HG03280 (cell line): Measurements from ENCODE around the gene ADAMTS18.

ENCODE experiments used
- ATAC-seq: cut with Tn5 transposase; IDR thresholded peaks from one replicate; pipeline ENCODE4 v1.9.1; 2021; ENCODE audit warnings: mild to moderate bottlenecking, moderate library complexity; ENCODE audit not compliant: unreplicated experiment

The ADAMTS18 gene

GRCh38 chr16:77396461-77396860 is 38.4 kb downstream of the ADAMTS18 start:
- ATAC-seq, result no peak

DNA sequence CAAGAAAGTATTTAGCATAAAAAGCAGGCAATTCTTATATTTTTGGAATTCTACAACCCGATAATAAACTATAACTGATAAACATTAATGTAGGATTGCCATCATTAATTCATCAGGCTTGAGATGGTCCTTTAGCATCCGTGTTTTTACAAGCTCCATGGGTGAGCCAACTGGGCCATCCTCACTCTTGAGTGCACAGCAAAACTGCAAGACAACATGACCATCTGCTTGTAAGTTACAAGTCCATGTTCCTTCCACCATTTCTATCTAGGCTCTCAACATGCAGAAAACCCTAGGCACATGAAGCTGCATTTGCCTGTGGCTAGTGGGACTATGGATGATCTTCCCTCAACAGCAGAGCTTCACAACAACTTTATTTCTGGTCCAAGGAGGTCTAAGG is 40.1 kb downstream of the ADAMTS18 start:
- ATAC-seq, result no peak

DNA sequence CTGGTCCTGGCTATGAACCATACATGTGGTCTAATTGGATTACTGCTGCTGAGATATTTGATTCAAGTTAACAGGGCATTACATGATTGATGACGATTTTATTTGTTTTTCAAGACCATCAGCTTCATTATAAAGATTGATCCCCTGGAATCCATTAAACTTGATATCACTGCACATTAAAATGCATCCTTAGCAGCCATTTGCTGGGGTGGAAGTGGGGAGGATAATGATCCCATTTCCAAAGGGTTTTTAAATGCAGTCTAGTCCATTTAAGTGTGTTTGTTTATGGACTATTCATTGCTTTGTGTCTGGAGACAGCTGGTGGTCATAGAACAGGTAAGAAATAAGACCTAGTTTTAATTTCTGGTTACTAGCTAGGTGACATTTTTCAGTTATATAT is 40.9 kb downstream of the ADAMTS18 start:
- ATAC-seq, result no peak

DNA sequence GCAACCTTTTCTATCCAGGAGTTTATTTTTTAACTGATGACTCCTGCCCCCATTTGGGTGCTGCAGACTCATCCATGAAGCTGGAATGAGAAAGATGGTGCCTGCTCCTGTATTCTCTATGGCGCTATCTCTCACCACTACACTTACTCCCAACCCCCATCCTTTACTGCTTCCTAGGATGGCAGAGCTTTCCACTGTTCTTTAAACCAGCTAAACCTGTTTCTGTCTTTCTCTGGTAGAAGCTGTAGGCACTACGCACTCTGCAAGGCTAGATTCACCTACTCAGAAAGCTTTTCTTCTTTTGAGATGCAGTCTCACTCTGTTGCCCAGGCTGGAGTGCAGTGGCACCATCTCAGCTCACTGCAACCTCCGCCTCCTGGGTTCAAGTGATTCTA is 47.0 kb downstream of the ADAMTS18 start:
- no peak for ATAC-seq

- no peak for ATAC-seq
Observed at GRCh38 chr16:77386831-77387814, 47.7 kb downstream of the ADAMTS18 start.

DNA sequence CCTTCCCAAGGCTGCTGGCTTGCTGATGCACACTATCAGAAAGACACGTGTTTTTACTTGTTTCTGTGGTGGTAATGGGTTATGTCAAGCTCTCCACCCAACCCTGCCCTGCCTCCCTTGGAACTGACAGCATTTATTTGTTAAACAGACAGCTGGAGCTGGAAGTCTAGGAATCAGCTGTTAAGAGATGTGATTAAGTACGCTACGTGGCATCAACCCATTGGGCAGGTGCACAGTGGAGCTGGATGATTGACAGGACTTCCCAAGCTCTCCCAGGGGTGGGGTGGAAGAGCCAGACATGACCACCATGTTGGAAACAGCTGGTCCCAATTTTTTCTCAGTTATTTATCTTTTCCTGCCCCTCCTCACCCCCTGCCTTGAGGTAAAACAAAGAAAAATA is 49.4 kb downstream of the ADAMTS18 start:
- ATAC-seq, result no peak

GRCh38 chr16:77383606-77384187 is 51.1 kb downstream of the ADAMTS18 start:
- no peak for ATAC-seq

- no peak for ATAC-seq
Observed at GRCh38 chr16:77376358-77376757, 58.5 kb downstream of the ADAMTS18 start.

DNA sequence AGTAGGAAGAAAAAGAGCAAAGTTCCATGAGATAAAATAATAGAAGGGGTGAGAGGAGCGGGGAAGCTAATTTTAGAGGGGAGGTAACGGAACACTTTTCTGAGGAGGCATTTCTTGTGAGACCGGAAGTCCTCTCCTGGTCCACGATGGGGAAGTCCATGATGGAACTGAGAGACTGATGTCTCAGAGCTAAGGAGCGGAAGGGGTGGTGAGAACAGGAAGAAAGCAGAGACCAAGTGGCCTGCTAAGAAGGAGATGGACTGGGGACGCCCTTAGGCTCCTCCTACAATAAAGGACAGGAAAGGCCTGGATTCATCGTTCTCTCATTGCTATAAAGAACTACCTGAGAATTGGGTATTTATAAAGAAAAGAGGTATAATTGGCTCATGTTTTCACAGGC is 59.4 kb downstream of the ADAMTS18 start:
- no peak for ATAC-seq

DNA sequence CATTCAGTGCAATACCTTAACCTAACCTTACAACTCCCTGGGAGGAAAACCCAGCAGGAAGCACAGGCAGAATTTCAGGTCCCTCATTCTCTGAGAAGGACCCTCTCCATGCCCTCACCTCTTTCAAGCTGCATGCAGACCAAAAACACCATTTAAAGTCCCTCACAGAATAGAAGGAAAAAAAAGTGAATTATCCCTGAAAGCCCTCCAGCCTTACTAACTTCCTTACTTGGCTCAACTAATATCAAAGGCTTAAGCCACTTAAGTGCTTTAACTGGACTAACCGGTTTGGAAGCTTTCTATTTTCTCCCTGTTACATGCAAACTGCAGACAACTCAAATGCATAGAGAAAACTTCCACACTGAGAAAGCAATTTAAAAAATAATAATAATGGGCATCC is 60.5 kb downstream of the ADAMTS18 start:
- no peak for ATAC-seq

GRCh38 chr16:77373726-77374125 is 61.1 kb downstream of the ADAMTS18 start:
- no peak for ATAC-seq

- ATAC-seq, result no peak
Observed at GRCh38 chr16:77364770-77365169, 70.1 kb downstream of the ADAMTS18 start.

GRCh38 chr16:77359065-77359502 is 75.8 kb downstream of the ADAMTS18 start:
- ATAC-seq, result no peak

DNA sequence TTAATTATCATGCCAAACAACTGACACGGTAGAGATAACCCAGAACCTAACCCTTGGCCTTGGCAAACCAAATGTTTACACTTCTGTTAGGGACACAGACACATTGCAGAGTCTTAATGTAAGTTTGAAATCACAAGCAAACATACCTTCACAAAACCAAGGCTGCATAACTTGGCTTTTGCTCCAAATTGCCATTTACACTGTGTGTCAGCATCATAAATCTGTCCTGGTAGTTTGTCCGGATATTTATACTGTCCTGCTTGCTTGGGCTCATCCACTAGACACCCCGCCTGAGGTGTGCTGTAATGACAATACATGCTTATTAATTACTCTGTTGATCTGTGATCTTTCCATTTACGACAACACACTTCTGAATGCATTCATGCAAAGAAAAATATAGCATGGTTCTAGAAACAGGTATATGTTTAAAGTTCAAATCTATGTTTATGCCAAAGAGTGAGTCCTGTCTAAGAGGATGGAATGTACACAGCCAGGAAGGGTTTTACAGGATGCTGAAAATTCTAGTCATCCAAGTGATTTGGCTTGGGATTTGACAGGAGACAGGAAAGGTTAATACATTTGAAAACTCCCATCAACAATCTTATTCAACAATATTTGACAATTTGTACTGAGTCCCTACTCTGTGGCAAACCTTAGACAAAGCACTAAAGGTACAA is 81.1 kb downstream of the ADAMTS18 start:
- no peak for ATAC-seq

DNA sequence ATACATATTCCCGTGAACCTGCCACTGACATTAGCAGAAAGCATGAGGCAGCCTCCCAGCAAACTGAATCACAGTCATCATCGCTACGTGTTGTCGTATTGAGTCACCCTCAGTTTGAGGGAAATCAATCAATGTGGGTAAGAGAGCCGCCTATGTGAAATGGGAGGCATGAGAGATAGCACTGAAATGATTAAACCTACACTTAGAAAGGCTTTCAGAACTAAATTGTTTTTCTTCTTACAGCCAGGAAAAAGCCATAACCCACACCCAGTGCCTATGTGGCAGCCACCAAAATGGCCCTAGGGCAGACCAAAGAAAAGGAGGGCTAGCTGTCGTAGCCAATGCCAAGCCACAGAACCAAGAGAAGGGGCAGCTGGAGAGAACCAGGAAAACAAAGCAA is 90.5 kb downstream of the ADAMTS18 start:
- ATAC-seq, result no peak

- no peak for ATAC-seq
Observed at GRCh38 chr16:77336637-77337036, 98.2 kb downstream of the ADAMTS18 start.

DNA sequence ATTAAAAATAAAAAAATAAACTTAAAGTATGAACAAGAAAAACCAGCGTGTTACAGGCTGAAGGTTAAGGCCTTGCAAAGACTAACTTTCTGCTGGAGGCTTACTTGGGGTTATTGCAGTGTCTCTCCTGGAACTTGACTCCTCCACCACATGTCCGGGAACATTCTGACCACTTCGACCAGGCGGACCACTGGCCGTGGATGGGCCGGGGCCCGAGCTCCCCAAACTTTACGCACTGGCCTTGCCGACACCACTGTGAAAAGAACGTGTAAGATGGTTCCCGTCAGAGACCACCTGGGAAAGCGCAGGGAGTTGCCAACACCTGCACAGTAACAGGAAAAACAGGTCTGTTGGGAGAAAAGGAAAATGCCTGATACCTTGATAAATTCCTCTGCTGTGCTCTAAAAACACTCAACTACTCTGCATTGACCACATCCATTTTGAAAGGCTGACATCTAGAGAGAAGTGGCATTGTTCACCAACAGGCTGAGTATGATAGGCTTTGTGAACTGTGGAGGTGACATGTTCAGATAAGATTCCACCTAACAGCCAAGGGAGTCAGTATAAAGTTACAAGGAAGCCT is 99.1 kb downstream of the ADAMTS18 start:
- ATAC-seq, result no peak

DNA sequence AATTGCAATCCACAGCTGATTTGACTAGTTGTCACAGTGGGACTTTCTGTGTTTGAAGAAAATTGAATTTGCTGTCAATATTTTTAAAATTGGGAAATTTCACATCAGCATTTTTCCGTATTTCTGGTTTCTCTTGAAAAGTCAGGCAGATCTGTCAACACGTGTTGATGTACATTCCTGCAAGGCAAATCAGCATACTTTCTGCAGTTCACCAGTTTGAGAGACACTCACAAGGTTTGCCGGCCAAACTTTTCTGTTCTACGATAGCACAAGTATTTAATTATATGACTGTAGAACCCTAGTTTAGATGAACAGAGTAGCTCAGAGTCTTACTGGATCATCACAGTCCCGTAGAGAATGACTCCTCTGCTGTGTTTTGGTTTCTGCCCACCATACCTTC is 102.0 kb downstream of the ADAMTS18 start:
- ATAC-seq, result no peak

DNA sequence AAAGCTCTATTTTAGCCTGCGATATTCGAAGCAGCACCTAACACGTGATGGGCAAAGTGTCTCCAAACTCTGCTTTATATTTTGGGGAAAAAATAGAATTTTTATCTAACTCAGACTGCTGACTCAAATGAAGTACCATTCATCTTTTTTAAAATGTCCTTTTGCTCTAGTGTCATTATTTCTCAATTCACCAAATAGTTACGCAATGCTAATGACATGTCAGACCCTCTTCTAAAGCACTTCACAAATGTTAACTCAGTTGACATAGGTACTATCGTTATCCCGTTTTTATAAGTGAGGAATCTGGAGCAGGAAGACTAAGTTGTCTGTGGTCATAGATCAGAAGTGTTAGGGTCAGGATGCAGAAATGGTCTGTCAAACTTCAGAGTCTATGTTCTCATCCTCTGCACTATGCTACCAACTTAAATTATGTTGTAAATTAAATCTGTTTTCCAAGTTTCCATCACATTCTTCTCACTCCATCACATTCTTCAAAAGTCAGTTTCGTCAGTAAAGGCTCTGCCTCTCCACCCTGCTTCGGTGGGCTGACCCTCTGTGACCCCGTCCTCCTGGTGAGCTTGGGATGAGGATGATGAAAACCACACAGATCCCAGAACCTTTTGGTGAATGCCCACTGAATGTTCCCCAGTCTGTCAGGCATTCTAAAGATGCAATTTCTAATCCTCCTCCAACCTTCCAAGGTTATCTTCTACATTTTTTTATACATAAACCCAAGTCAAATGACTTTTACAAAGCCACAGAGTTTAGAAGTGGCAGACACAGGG is 102.8 kb downstream of the ADAMTS18 start:
- ATAC-seq, result no peak

GRCh38 chr16:77331043-77331442 is 103.8 kb downstream of the ADAMTS18 start:
- ATAC-seq, result no peak
